ENCODE data around the gene HMG20A. TPM values are rescaled to one million over a fixed set of nuclear protein-coding genes. Genes with fewer than 3 reads are reported as not detected.

HMG20A gene
- total and polyA plus RNA-seq, 3 experiments from 2014 or later = 28.5 to 46.6 (median 34.0) TPM

- H3K9me3 Mint-ChIP-seq = no peaks in the 10 kb centered on the region
- H3K27me3 Mint-ChIP-seq = peaks cover under 1 to 11% of the 10 kb centered on the region in 2 donors
- Histone ChIP-seq H3K4me1 (ENCODE audit: insufficient read depth, low read length) (no peaks in the 10 kb centered on the region), H3K27ac (ENCODE audit: low read depth, low read length) (no peak overlapping the region), H3K9me3 (ENCODE audit: low read length) (no peaks in the 10 kb centered on the region), H3K27me3 (ENCODE audit: insufficient read depth, low read length, poor library complexity, severe bottlenecking) (no peaks in the 10 kb centered on the region), H3K36me3 (ENCODE audit: insufficient read depth, low read length) (no peaks in the 10 kb centered on the region), H3K4me3 (ENCODE audit: low read length) (no peak overlapping the region)
- ChIA-PET CTCF (interaction anchor here (1.7 kb wide), 1 partner anchor 12 kb away, joined by 9 read pairs; no protein-coding TSS in a partner anchor), POLR2A (no interaction called here)
- H3K4me1 Mint-ChIP-seq = no peaks in the 10 kb centered on the region
- H3K27ac Mint-ChIP-seq = no peak overlapping the region
- no peak overlapping the region for H3K4me3 Mint-ChIP-seq
- no peaks in the 10 kb centered on the region for H3K36me3 Mint-ChIP-seq
- DNase-seq = no peak
Observed at GRCh38 chr15:77531191-77532000, 110.7 kb downstream of the HMG20A start.

GRCh38 chr15:77532067-77532710, 111.5 kb downstream of the HMG20A start:
- Mint-ChIP-seq H3K9me3 (no peaks in the 10 kb centered on the region), H3K4me1 (no peaks in the 10 kb centered on the region), H3K4me3 (no peak overlapping the region), H3K36me3 (no peaks in the 10 kb centered on the region), H3K27me3 (peaks cover 5 to 11% of the 10 kb centered on the region in 2 donors), H3K27ac (no peak overlapping the region)
- no peaks in the 10 kb centered on the region for H3K4me1 ChIP-seq (ENCODE audit: insufficient read depth, low read length)
- ChIA-PET POLR2A (no interaction called here), CTCF (interaction anchor here (1.7 kb wide), 1 partner anchor 11 kb away, joined by 9 read pairs; no protein-coding TSS in a partner anchor)
- no peak overlapping the region for H3K4me3 ChIP-seq (ENCODE audit: low read length)
- H3K27ac ChIP-seq (ENCODE audit: low read depth, low read length) = no peak overlapping the region
- no peaks in the 10 kb centered on the region for H3K9me3 ChIP-seq (ENCODE audit: low read length)
- no peaks in the 10 kb centered on the region for H3K27me3 ChIP-seq (ENCODE audit: insufficient read depth, low read length, poor library complexity, severe bottlenecking)
- no peak for DNase-seq
- no peaks in the 10 kb centered on the region for H3K36me3 ChIP-seq (ENCODE audit: insufficient read depth, low read length)

GRCh38 chr15:77532846-77533245, 112.2 kb downstream of the HMG20A start:
- Mint-ChIP-seq H3K27ac (no peak overlapping the region), H3K9me3 (no peaks in the 10 kb centered on the region)

GRCh38 chr15:77533578-77534430, 113.1 kb downstream of the HMG20A start:
- no peak for DNase-seq
- H3K4me3 ChIP-seq (ENCODE audit: low read length) = no peak overlapping the region
- POLR2A ChIA-PET = no interaction called here
- no peaks in the 10 kb centered on the region for H3K9me3 ChIP-seq (ENCODE audit: low read length)
- H3K27me3 ChIP-seq (ENCODE audit: insufficient read depth, low read length, poor library complexity, severe bottlenecking) = no peaks in the 10 kb centered on the region
- Mint-ChIP-seq H3K27me3 (peaks cover 8 to 14% of the 10 kb centered on the region in 2 donors), H3K27ac (peak overlapping the region in 1 of 8 donors; percentile 47), H3K4me3 (no peak overlapping the region), H3K4me1 (no peaks in the 10 kb centered on the region), H3K36me3 (no peaks in the 10 kb centered on the region), H3K9me3 (no peaks in the 10 kb centered on the region)
- H3K36me3 ChIP-seq (ENCODE audit: insufficient read depth, low read length) = no peaks in the 10 kb centered on the region
- no peak overlapping the region for H3K27ac ChIP-seq (ENCODE audit: low read depth, low read length)
- CTCF ChIA-PET = no interaction called here
- no peaks in the 10 kb centered on the region for H3K4me1 ChIP-seq (ENCODE audit: insufficient read depth, low read length)

More at GRCh38 chr15:77532846-77533245, 112.2 kb downstream of the HMG20A start:
- Mint-ChIP-seq H3K4me3 (no peak overlapping the region), H3K4me1 (no peaks in the 10 kb centered on the region), H3K36me3 (no peaks in the 10 kb centered on the region), H3K27me3 (peaks cover 8 to 11% of the 10 kb centered on the region in 2 donors)
- ChIA-PET CTCF (interaction anchor here (1.7 kb wide), 1 partner anchor 11 kb away, joined by 9 read pairs; no protein-coding TSS in a partner anchor), POLR2A (no interaction called here)
- Histone ChIP-seq H3K27me3 (ENCODE audit: insufficient read depth, low read length, poor library complexity, severe bottlenecking) (no peaks in the 10 kb centered on the region), H3K27ac (ENCODE audit: low read depth, low read length) (no peak overlapping the region), H3K9me3 (ENCODE audit: low read length) (no peaks in the 10 kb centered on the region), H3K4me3 (ENCODE audit: low read length) (no peak overlapping the region), H3K36me3 (ENCODE audit: insufficient read depth, low read length) (no peaks in the 10 kb centered on the region), H3K4me1 (ENCODE audit: insufficient read depth, low read length) (no peaks in the 10 kb centered on the region)
- no peak for DNase-seq

Other genes starting within 250 kb of the HMG20A start
- gene PEAK1, start 784 bp upstream of the HMG20A start, total RNA-seq = 10 to 100 TPM; 25.1 to 26.3 TPM
- 2.2 TPM for gene PEAK1, start 784 bp upstream of the HMG20A start, polyA plus RNA-seq
- not detected for gene LINGO1, start 212.0 kb downstream of the HMG20A start, total RNA-seq
- gene LINGO1, start 212.0 kb downstream of the HMG20A start, polyA plus RNA-seq = not detected